Subcutaneous abdominal adipose tissue (tissue), 5 donors: ENCODE data around the gene ABHD8.

Source experiments
- H3K27ac ChIP-seq: one replicate; pipeline ENCODE4 v1.7.0; 2013; ENCODE audit warnings: low read depth, mild to moderate bottlenecking, inconsistent platforms, low read length, moderate library complexity
- H3K27me3 ChIP-seq, 5 donors: one replicate each; pipeline ENCODE4 v1.7.0; 2013; ENCODE audit warnings: low read length in 5 of 5, inconsistent platforms in 1 of 5; ENCODE audit not compliant: control insufficient read depth in 5 of 5, insufficient read depth in 4 of 5
- H3K36me3 ChIP-seq, 5 donors: one replicate each; pipeline ENCODE4 v1.7.0; 2013; ENCODE audit warnings: low read length in 5 of 5; ENCODE audit not compliant: control insufficient read depth in 5 of 5, insufficient read depth in 5 of 5
- H3K4me1 ChIP-seq, 5 donors: one replicate each; pipeline ENCODE4 v1.7.0; 2013; ENCODE audit warnings: low read length in 5 of 5, mild to moderate bottlenecking in 3 of 5, moderate library complexity in 1 of 5; ENCODE audit not compliant: control insufficient read depth in 5 of 5, insufficient read depth in 5 of 5
- H3K4me3 ChIP-seq, 5 donors: one replicate each; pipeline ENCODE4 v1.7.0; 2013; ENCODE audit warnings: low read length in 5 of 5, low read depth in 1 of 5
- H3K9ac ChIP-seq, 5 donors: one replicate each; pipeline ENCODE4 v1.7.0; 2013; ENCODE audit warnings: low read length in 5 of 5, mild to moderate bottlenecking in 4 of 5, moderate library complexity in 3 of 5
- H3K9me3 ChIP-seq, 5 donors: one replicate each; pipeline ENCODE4 v1.7.0; 2013; ENCODE audit warnings: low read length in 5 of 5; ENCODE audit not compliant: control insufficient read depth in 5 of 5
- donor health status: healthy.
- donor health status: healthy.
- donor health status: healthy.
- donor health status: healthy.
- donor health status: healthy.

ABHD8 gene

GRCh38 chr19:17340871-17341357, 37.7 kb upstream of the ABHD8 start:
- no peaks in the 10 kb centered on the region for H3K9me3 ChIP-seq
- no peak overlapping the region for H3K27ac ChIP-seq
- H3K4me3 ChIP-seq: no peak overlapping the region
- H3K36me3 ChIP-seq: peaks cover 0 to 17% (median 5%) of the 10 kb centered on the region in 5 donors
- H3K27me3 ChIP-seq: no peaks in the 10 kb centered on the region
- peaks cover 0 to 27% (median 20%) of the 10 kb centered on the region in 5 donors for H3K4me1 ChIP-seq
- no peak overlapping the region for H3K9ac ChIP-seq

- no peaks in the 10 kb centered on the region for H3K27me3 ChIP-seq
- H3K36me3 ChIP-seq: peaks cover 0 to 17% (median 5%) of the 10 kb centered on the region in 5 donors
- peaks cover 0 to 32% (median 24%) of the 10 kb centered on the region in 5 donors for H3K4me1 ChIP-seq
- no peak overlapping the region for H3K27ac ChIP-seq
- no peak overlapping the region for H3K4me3 ChIP-seq
- H3K9ac ChIP-seq: no peak overlapping the region
- no peaks in the 10 kb centered on the region for H3K9me3 ChIP-seq
Observed at GRCh38 chr19:17340302-17340870, 37.2 kb upstream of the ABHD8 start.

- Histone ChIP-seq H3K4me3 (no peak overlapping the region), H3K9ac (no peak overlapping the region), H3K9me3 (no peaks in the 10 kb centered on the region), H3K36me3 (peaks cover 0 to 17% (median 5%) of the 10 kb centered on the region in 5 donors), H3K4me1 (peaks cover 3 to 43% (median 32%) of the 10 kb centered on the region in 5 donors), H3K27ac (no peak overlapping the region), H3K27me3 (no peaks in the 10 kb centered on the region)
Observed at GRCh38 chr19:17339088-17339741, 36.0 kb upstream of the ABHD8 start.

GRCh38 chr19:17338433-17339078, 35.3 kb upstream of the ABHD8 start:
- Histone ChIP-seq H3K9me3 (no peaks in the 10 kb centered on the region), H3K27me3 (no peaks in the 10 kb centered on the region), H3K9ac (peak overlapping the region in 1 of 5 donors; percentile 93), H3K4me1 (peaks cover 3 to 49% (median 38%) of the 10 kb centered on the region in 5 donors), H3K27ac (no peak overlapping the region), H3K4me3 (peak overlapping the region in 3 of 5 donors; percentile 88 to 96 (median 94)), H3K36me3 (peaks cover 0 to 17% (median 5%) of the 10 kb centered on the region in 5 donors)

GRCh38 chr19:17337675-17338432, 34.6 kb upstream of the ABHD8 start:
- Histone ChIP-seq H3K36me3 (peaks cover 0 to 17% (median 5%) of the 10 kb centered on the region in 5 donors), H3K9ac (peak overlapping the region in 4 of 5 donors; percentile 63 to 93 (median 84)), H3K9me3 (no peaks in the 10 kb centered on the region), H3K4me3 (peak overlapping the region; percentile 88 to 96 (median 94)), H3K4me1 (peaks cover 3 to 54% (median 42%) of the 10 kb centered on the region in 5 donors), H3K27ac (peak overlapping the region; percentile 95), H3K27me3 (no peaks in the 10 kb centered on the region)

- H3K36me3 ChIP-seq: peaks cover 0 to 16% (median 5%) of the 10 kb centered on the region in 5 donors
- peak within 1 kb of the TSS; percentile 95 for H3K27ac ChIP-seq
- H3K9ac ChIP-seq: peak within 1 kb of the TSS; percentile 79 to 93 (median 86)
- no peaks in the 10 kb centered on the region for H3K27me3 ChIP-seq
- H3K9me3 ChIP-seq: no peaks in the 10 kb centered on the region
- peaks cover 3 to 54% (median 42%) of the 10 kb centered on the region in 5 donors for H3K4me1 ChIP-seq
- peak within 1 kb of the TSS; percentile 88 to 96 (median 94) for H3K4me3 ChIP-seq
Observed at GRCh38 chr19:17336872-17337674, 33.8 kb upstream of the ABHD8 start, which contains the start of gene GTPBP3. Gene GTPBP3 (plus strand): TSS chr19:17337553. CDS start chr19:17337612, 59 bp downstream.

- Histone ChIP-seq H3K27ac (no peak overlapping the region), H3K4me3 (peak overlapping the region in 1 of 5 donors; percentile 82), H3K9me3 (no peaks in the 10 kb centered on the region), H3K9ac (peak overlapping the region in 1 of 5 donors; percentile 53), H3K36me3 (peaks cover 0 to 14% (median 6%) of the 10 kb centered on the region in 5 donors), H3K4me1 (peaks cover 3 to 54% (median 42%) of the 10 kb centered on the region in 5 donors), H3K27me3 (no peaks in the 10 kb centered on the region)
Observed at GRCh38 chr19:17335575-17335974, 32.4 kb upstream of the ABHD8 start.

GRCh38 chr19:17334414-17335409, 31.5 kb upstream of the ABHD8 start, which contains the start of gene ANO8:
Gene ANO8 (minus strand): TSS chr19:17334855. CDS start chr19:17334670, 185 bp downstream.
- Histone ChIP-seq H3K4me1 (peaks cover 3 to 52% (median 42%) of the 10 kb centered on the region in 5 donors), H3K27ac (peak within 1 kb of the TSS; percentile 37), H3K9ac (peak within 1 kb of the TSS in 4 of 5 donors; percentile 71 to 81 (median 74)), H3K4me3 (peak within 1 kb of the TSS; percentile 72 to 87 (median 81)), H3K36me3 (peaks cover 0 to 22% (median 11%) of the 10 kb centered on the region in 5 donors), H3K9me3 (no peaks in the 10 kb centered on the region), H3K27me3 (no peaks in the 10 kb centered on the region)
